Measurements from ENCODE around the gene ZHX3. TPM values are rescaled to one million over a fixed set of nuclear protein-coding genes. Genes with fewer than 3 reads are reported as not detected.

Gene ZHX3
- total and polyA plus RNA-seq, 2 of the 4 experiments (the other 2 are of a cell fraction), result 25.0 to 28.0 TPM

- H3K9me3 ChIP-seq (ENCODE audit: control insufficient read depth, insufficient read depth, low read length), result no peaks in the 10 kb centered on the region; the same call in 1 of the 2 replicates
- H2BK20ac ChIP-seq (ENCODE audit: low read depth, low read length), result no peak overlapping the region
- no peak overlapping the region for H3K4ac ChIP-seq (ENCODE audit: low read depth, low read length)
- TF ChIP-seq CTCF (conservative IDR thresholded peaks at IDR 0.05; ENCODE audit: low read depth, low read length) (no peak), RFX5 (IDR thresholded peaks at IDR 0.05; ENCODE audit: low read depth, low read length) (no peak), CEBPB (IDR thresholded peaks at IDR 0.05; ENCODE audit: low read depth, low read length) (no peak)
- H3K27me3 ChIP-seq (ENCODE audit: control insufficient read depth, insufficient read depth, low read length), result no peaks in the 10 kb centered on the region
- no peak overlapping the region for H3K23ac ChIP-seq (ENCODE audit: low read depth, low read length)
- H3K9me1 ChIP-seq (ENCODE audit: insufficient read depth, low read length), result peaks cover 12% of the 10 kb centered on the region
- ChIA-PET CTCF (interaction anchor here (1.8 kb wide), 1 partner anchor 10 kb away, joined by 5 read pairs; no protein-coding TSS in a partner anchor), POLR2A (ENCODE audit: unreplicated experiment) (no interaction called here)
- in situ Hi-C loops (cut with MboI; ENCODE audit: low sequenced_read_pairs), result no loop called here
- no peak overlapping the region for H2AK9ac ChIP-seq (replicated peaks; ENCODE audit: low read depth, low read length, poor library complexity)
- no peak overlapping the region for H2BK5ac ChIP-seq (ENCODE audit: low read depth, low read length, poor library complexity, severe bottlenecking)
- no peak overlapping the region for H3K9ac ChIP-seq (ENCODE audit: low read depth, low read length)
- no peaks in the 10 kb centered on the region; the same call in 1 of the 2 replicates for H4K20me1 ChIP-seq (ENCODE audit: insufficient read depth, low read length)
- no peak overlapping the region for H3K56ac ChIP-seq (ENCODE audit: extremely low read depth, insufficient read depth, low read length)
- ATAC-seq (ENCODE audit: low read depth) (no peak), DNase-seq (no peak)
- no peak overlapping the region for H2BK120ac ChIP-seq (ENCODE audit: low read depth, low read length)
- H3K27ac ChIP-seq (ENCODE audit: insufficient read depth, low read length), result no peak overlapping the region
- H3K79me1 ChIP-seq (ENCODE audit: low read depth in 1 of 2, low read length in 2 of 2), result peaks cover 31 to 65% of the 10 kb centered on the region in 2 experiments
- H3K4me1 ChIP-seq (ENCODE audit: control insufficient read depth, insufficient read depth, low read length), result peaks cover 11% of the 10 kb centered on the region
- intact Hi-C loops (cut with micrococcal nuclease), result no loop called here
- H2AFZ ChIP-seq (replicated peaks; ENCODE audit: low read length, poor library complexity), result no peak overlapping the region
- H3K4me2 ChIP-seq (ENCODE audit: low read depth, low read length), result no peak overlapping the region
- no peak overlapping the region for H4K5ac ChIP-seq (ENCODE audit: low read depth, low read length)
- no peak overlapping the region for H4K91ac ChIP-seq (ENCODE audit: insufficient read depth, low read depth, low read length)
- H3K18ac ChIP-seq (ENCODE audit: low read depth, low read length), result no peak overlapping the region
- H3K4me3 ChIP-seq (ENCODE audit: insufficient read depth, low read depth, low read length), result no peak overlapping the region
- no peak overlapping the region for H4K8ac ChIP-seq (ENCODE audit: low read depth in 2 of 2, low read length in 2 of 2)
- peaks cover 4% of the 10 kb centered on the region for H3K36me3 ChIP-seq (ENCODE audit: control insufficient read depth, insufficient read depth, low read length)
- H3K14ac ChIP-seq (replicated peaks; ENCODE audit: low read depth, low read length), result no peak overlapping the region
- dilution Hi-C loops (cut with HindIII; ENCODE audit: low sequenced_read_pairs, unreplicated experiment), result no loop called here
- no peak overlapping the region for H2BK15ac ChIP-seq (ENCODE audit: low read depth, low read length)
- BruUV-seq (replicated peaks), result no TSS peak
- WGBS, 2 experiments (ENCODE audit: extremely low coverage in 2 of 2, insufficient read length in 1 of 2), result no CpG with 5 or more reads among the region's 2 CpGs
- no peak overlapping the region for H2AK5ac ChIP-seq (ENCODE audit: low read depth, low read length)
These were observed 74.7 kb downstream of the ZHX3 start for GRCh38 chr20:41242807-41243206.
